DOHH2 (cell line): ENCODE measurements around the gene ZNF793.

ENCODE experiments used
- H3F3A ChIP-seq: fragments of 200-600 bp; sonication (generic), shearing (Covaris generic); 2 replicates; pipeline ENCODE4 v1.6.0; 2016; ENCODE audit warnings: antibody characterized with exemption, mild to moderate bottlenecking; ENCODE audit not compliant: control insufficient read depth, insufficient read depth
- H3K27ac ChIP-seq: fragments of 200-600 bp; sonication (generic); 2 replicates; pipeline ENCODE4 v1.5.1; 2014; ENCODE audit warnings: low read depth, mild to moderate bottlenecking, low read length, moderate library complexity
- H3K27me3 ChIP-seq: fragments of 200-600 bp; sonication (generic); 2 replicates; pipeline ENCODE4 v1.6.1; 2014; ENCODE audit warnings: mild to moderate bottlenecking, low read length, mixed read lengths; ENCODE audit not compliant: control insufficient read depth
- H3K36me3 ChIP-seq: fragments of 200-600 bp; sonication (generic); 2 replicates; pipeline ENCODE4 v1.6.1; 2014; ENCODE audit warnings: mild to moderate bottlenecking, low read length, moderate library complexity, mixed read lengths; ENCODE audit not compliant: control insufficient read depth
- H3K4me1 ChIP-seq: fragments of 200-600 bp; sonication (generic); 2 replicates; pipeline ENCODE4 v1.6.1; 2014; ENCODE audit warnings: mild to moderate bottlenecking, low read length, mixed read lengths; ENCODE audit not compliant: control insufficient read depth
- H3K4me2 ChIP-seq: fragments of 200-600 bp; sonication (generic); 2 replicates; pipeline ENCODE4 v1.6.0; 2014; ENCODE audit warnings: mild to moderate bottlenecking, low read length, moderate library complexity
- H3K4me3 ChIP-seq: fragments of 200-600 bp; sonication (generic); 2 replicates; pipeline ENCODE4 v1.5.1; 2014; ENCODE audit warnings: mild to moderate bottlenecking, low read length, mixed read lengths
- H3K79me2 ChIP-seq: fragments of 200-600 bp; sonication (generic); 2 replicates; pipeline ENCODE4 v1.6.1; 2014; ENCODE audit warnings: mild to moderate bottlenecking, low read length, mixed read lengths; ENCODE audit not compliant: control insufficient read depth
- H3K9me2 ChIP-seq: fragments of 200-600 bp; sonication (generic); replicated peaks from 2 replicates; pipeline ENCODE4 v1.6.1; 2014; ENCODE audit warnings: mild to moderate bottlenecking, low read length, mixed read lengths; ENCODE audit not compliant: control insufficient read depth
- H3K9me3 ChIP-seq: fragments of 200-600 bp; sonication (generic); 2 replicates; pipeline ENCODE4 v1.6.1; 2014; ENCODE audit warnings: antibody characterized with exemption, low read length, mixed read lengths; ENCODE audit not compliant: control insufficient read depth, insufficient read depth
- H4K20me1 ChIP-seq: fragments of 200-600 bp; sonication (generic); 2 replicates; pipeline ENCODE4 v1.6.0; 2014; ENCODE audit warnings: low read depth, mild to moderate bottlenecking, antibody characterized with exemption, low read length, moderate library complexity; ENCODE audit not compliant: control insufficient read depth, insufficient read depth
- EZH2phosphoT487 ChIP-seq: fragments of 200-600 bp; sonication (generic); IDR thresholded peaks from 2 replicates; pipeline ENCODE4 v1.6.1; 2017; ENCODE audit warnings: borderline replicate concordance, mild to moderate bottlenecking, antibody characterized with exemption, low read length, moderate library complexity, mixed read lengths
- TF ChIP-seq, protein P1 (sequence below): fragments of 200-600 bp; sonication (generic); IDR thresholded peaks from one replicate; pipeline ENCODE4 v1.5.1; 2014; ENCODE audit warnings: antibody characterized with exemption, mild to moderate bottlenecking, low read depth, low read length; ENCODE audit not compliant: poor library complexity, severe bottlenecking

Gene ZNF793

DNA sequence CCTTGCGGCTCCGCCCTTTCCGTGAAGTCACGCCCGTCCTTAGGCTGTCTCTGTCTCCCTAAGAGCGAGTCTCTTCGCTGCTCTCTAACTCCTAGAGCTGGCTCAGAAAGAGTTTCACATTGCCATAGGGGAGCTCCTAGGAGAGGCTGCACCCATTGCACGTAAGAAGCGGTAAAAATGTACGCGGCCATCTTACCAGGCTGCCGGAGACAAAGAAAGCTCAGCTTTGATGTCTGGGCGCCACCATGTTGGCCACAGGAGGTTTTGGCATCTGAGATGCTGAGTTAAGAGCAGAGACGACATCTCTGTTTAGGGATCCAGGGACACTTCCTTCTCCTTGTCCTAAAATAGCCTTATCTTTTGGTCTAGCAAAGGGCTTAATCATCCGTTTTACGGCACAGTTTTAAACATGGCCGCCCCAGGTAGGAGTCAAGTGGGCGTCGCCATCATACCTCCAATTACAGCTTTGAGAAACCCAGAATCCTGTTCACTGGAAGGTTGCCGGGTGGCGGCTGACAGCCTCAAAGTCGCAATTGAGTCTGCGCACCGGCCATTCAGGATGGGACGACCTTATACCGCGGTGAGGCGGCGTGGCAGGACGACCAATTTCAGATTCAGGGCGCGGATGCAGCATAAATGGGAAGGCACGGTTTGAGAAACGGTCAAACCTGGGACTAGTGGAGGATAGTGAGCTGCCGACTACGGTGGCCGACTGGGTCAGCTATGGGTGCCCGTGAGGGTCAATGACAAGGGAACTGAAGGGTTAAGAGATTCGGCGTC is at the start of gene ZNF793:
ZNF793 (plus strand) TSS at position 553 of the 780 bp plus-strand sequence. CDS start 16,501 bp downstream, outside the sequence.
- no peaks in the 10 kb centered on the region for H3K79me2 ChIP-seq
- no peaks in the 10 kb centered on the region for H3K36me3 ChIP-seq
- H3F3A ChIP-seq = no peaks in the 10 kb centered on the region
- peaks cover 32% of the 10 kb centered on the region for H3K9me3 ChIP-seq
- peak within 1 kb of the TSS; percentile 68 for H3K4me3 ChIP-seq
- TF ChIP-seq, protein P1, sequence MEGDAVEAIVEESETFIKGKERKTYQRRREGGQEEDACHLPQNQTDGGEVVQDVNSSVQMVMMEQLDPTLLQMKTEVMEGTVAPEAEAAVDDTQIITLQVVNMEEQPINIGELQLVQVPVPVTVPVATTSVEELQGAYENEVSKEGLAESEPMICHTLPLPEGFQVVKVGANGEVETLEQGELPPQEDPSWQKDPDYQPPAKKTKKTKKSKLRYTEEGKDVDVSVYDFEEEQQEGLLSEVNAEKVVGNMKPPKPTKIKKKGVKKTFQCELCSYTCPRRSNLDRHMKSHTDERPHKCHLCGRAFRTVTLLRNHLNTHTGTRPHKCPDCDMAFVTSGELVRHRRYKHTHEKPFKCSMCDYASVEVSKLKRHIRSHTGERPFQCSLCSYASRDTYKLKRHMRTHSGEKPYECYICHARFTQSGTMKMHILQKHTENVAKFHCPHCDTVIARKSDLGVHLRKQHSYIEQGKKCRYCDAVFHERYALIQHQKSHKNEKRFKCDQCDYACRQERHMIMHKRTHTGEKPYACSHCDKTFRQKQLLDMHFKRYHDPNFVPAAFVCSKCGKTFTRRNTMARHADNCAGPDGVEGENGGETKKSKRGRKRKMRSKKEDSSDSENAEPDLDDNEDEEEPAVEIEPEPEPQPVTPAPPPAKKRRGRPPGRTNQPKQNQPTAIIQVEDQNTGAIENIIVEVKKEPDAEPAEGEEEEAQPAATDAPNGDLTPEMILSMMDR = no peak
- no peak for TF ChIP-seq EZH2phosphoT487
- H3K4me2 ChIP-seq = peak within 1 kb of the TSS; percentile 58
- H4K20me1 ChIP-seq = no peaks in the 10 kb centered on the region
- H3K4me1 ChIP-seq = peaks cover 8% of the 10 kb centered on the region
- H3K9me2 ChIP-seq = no peaks in the 10 kb centered on the region
- H3K27ac ChIP-seq = no peak within 1 kb of the TSS
- H3K27me3 ChIP-seq = 0 out of 2 replicates have a peak, but pooled peaks cover 2% of the 10 kb centered on the region

DNA sequence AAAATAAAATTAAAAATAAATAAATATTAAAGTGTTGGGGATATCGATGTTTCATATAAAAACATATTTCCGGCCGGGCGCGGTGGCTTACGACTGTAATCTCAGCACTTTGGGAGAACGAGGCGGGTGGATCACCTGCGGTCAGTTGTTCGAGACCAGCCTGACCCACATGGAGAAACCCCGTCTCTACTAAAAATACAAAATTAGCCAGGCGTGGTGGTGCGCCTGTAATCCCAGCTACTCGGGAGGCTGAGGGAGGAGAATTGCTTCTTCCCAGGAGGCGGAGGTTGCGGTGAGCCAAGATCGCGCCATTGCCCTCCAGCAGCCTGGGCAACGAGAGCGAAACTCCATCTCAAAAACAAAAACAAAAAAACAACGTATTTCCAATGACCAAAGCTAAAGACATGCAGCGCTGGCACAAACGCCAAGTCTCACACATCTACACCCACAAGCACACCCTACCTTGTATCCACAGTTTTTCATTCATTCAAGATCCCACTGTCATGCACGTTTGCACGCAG is 40.4 kb upstream of the ZNF793 start:
- Histone ChIP-seq H3K27me3 (no peaks in the 10 kb centered on the region), H3K9me3 (peaks cover 58% of the 10 kb centered on the region), H3K9me2 (no peaks in the 10 kb centered on the region), H3K36me3 (peaks cover 14% of the 10 kb centered on the region), H3K4me2 (peak overlapping the region; percentile 97), H4K20me1 (no peaks in the 10 kb centered on the region), H3F3A (peaks cover 4% of the 10 kb centered on the region; the same call in 1 of the 2 replicates), H3K4me3 (peak overlapping the region; percentile 97), H3K79me2 (no peaks in the 10 kb centered on the region), H3K27ac (no peak overlapping the region), H3K4me1 (peaks cover 26% of the 10 kb centered on the region)
- TF ChIP-seq, protein P1 = no peak
- no peak for TF ChIP-seq EZH2phosphoT487

DNA sequence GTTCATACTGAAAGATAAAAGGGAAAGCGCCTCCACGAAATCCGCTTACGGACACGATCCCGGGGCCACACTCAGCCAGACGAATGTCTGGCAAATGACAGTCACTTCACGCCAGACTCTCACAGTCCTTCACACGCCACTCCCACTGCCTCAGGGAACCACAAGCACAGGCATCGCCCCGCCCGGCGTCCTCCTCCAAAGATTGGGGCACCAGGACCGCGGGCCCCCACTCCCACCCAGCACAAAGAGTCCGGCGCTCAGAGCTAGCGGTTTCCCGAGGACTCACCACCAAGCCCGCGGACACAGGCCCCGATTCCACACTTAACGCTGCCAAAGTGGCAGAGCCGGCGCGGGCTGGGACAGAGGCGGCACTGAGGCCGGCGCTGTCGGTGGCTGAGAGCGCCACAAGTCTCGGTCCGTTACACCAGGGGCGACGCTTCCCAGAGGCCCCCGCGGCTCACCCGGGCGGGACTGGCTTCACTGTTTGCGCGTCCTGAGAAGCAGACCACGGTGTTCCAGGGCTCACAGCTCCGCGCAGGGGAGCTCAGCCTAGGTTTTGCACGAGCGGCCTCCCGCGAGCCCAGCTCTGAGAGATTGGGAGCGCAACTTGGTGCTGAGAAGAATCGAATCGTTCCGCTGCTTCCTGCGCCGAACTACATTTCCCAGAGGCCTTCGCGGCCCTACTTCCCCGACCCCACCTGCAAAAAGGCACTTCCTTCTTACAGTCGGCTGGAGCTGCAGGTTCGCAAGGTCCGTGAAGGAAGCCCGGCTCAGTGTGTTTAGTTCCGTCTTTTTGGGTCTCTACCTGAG is 39.7 kb upstream of the ZNF793 start, which contains the start of gene ZNF569:
ZNF569 (minus strand) TSS at position 647 of the 810 bp plus-strand sequence. CDS start 22,523 bp downstream, outside the sequence.
- peak within 1 kb of the TSS; percentile 97 for H3K4me2 ChIP-seq
- H3K4me3 ChIP-seq = peak within 1 kb of the TSS; percentile 97
- H3K9me3 ChIP-seq = peaks cover 58% of the 10 kb centered on the region
- H3K79me2 ChIP-seq = no peaks in the 10 kb centered on the region
- peaks cover 4% of the 10 kb centered on the region; the same call in 1 of the 2 replicates for H3F3A ChIP-seq
- TF ChIP-seq, protein P1 = no peak
- TF ChIP-seq EZH2phosphoT487 = no peak
- peaks cover 26% of the 10 kb centered on the region for H3K4me1 ChIP-seq
- H3K9me2 ChIP-seq = no peaks in the 10 kb centered on the region
- H3K36me3 ChIP-seq = peaks cover 14% of the 10 kb centered on the region
- no peaks in the 10 kb centered on the region for H3K27me3 ChIP-seq
- H3K27ac ChIP-seq = peak within 1 kb of the TSS; percentile 57
- no peaks in the 10 kb centered on the region for H4K20me1 ChIP-seq
